Measurements from ENCODE around the gene GALNT7. TPM values are rescaled to one million over a fixed set of nuclear protein-coding genes. Genes with fewer than 3 reads are reported as not detected.

Gene GALNT7
- total RNA-seq, 1 donor from 2014 or later: 8.2 TPM

GRCh38 chr4:173265751-173266150 lies 97.1 kb downstream of the GALNT7 start:
- H3K9me3 ChIP-seq: no peaks in the 10 kb centered on the region
- DNase-seq (ENCODE audit: low spot score in 2 of 2): no peak
- peaks cover 0 to 6% of the 10 kb centered on the region in 2 donors for H3K4me1 ChIP-seq
- TF ChIP-seq CTCF (IDR thresholded peaks at IDR 0.05): no peak
- H3K4me3 ChIP-seq: no peak overlapping the region
- no peaks in the 10 kb centered on the region for H3K36me3 ChIP-seq
- H3K27me3 ChIP-seq: no peaks in the 10 kb centered on the region
- no peak overlapping the region for H3K27ac ChIP-seq
- intact Hi-C loops (cut with DNase I): no loop called here

- no peaks in the 10 kb centered on the region for H3K27me3 ChIP-seq
- H3K4me3 ChIP-seq: no peak overlapping the region
- DNase-seq (ENCODE audit: low spot score in 2 of 2): no peak
- no peak for TF ChIP-seq CTCF (IDR thresholded peaks at IDR 0.05)
- intact Hi-C loops (cut with DNase I): no loop called here
- peaks cover 0 to 6% of the 10 kb centered on the region in 2 donors for H3K4me1 ChIP-seq
- no peaks in the 10 kb centered on the region for H3K9me3 ChIP-seq
- no peak overlapping the region for H3K27ac ChIP-seq
- H3K36me3 ChIP-seq: no peaks in the 10 kb centered on the region
Measured at GRCh38 chr4:173267711-173268110, 99.1 kb downstream of the GALNT7 start.

- H3K36me3 ChIP-seq: no peaks in the 10 kb centered on the region
- DNase-seq (ENCODE audit: low spot score in 2 of 2): no peak
- no peaks in the 10 kb centered on the region for H3K9me3 ChIP-seq
- no peak overlapping the region for H3K4me3 ChIP-seq
- no peaks in the 10 kb centered on the region for H3K27me3 ChIP-seq
- H3K27ac ChIP-seq: no peak overlapping the region
- peaks cover 0 to 5% of the 10 kb centered on the region in 2 donors for H3K4me1 ChIP-seq
- no peak for TF ChIP-seq CTCF (IDR thresholded peaks at IDR 0.05)
- intact Hi-C loops (cut with DNase I): no loop called here
Measured at GRCh38 chr4:173269280-173269679, 100.7 kb downstream of the GALNT7 start.

- no peak for DNase-seq (ENCODE audit: low spot score in 2 of 2)
- TF ChIP-seq CTCF (IDR thresholded peaks at IDR 0.05): no peak
- no peak overlapping the region for H3K27ac ChIP-seq
- no peaks in the 10 kb centered on the region for H3K4me1 ChIP-seq
- H3K36me3 ChIP-seq: no peaks in the 10 kb centered on the region
- H3K4me3 ChIP-seq: no peak overlapping the region
- H3K9me3 ChIP-seq: no peaks in the 10 kb centered on the region
- no peaks in the 10 kb centered on the region for H3K27me3 ChIP-seq
- intact Hi-C loops (cut with DNase I): no loop called here
Measured at GRCh38 chr4:173270312-173271027, 101.9 kb downstream of the GALNT7 start.

- no peak for DNase-seq (ENCODE audit: low spot score in 2 of 2)
- Histone ChIP-seq H3K4me1 (no peaks in the 10 kb centered on the region), H3K9me3 (no peaks in the 10 kb centered on the region), H3K27ac (no peak overlapping the region), H3K4me3 (no peak overlapping the region), H3K36me3 (no peaks in the 10 kb centered on the region), H3K27me3 (no peaks in the 10 kb centered on the region)
- TF ChIP-seq CTCF (IDR thresholded peaks at IDR 0.05): no peak
- intact Hi-C loops (cut with DNase I): no loop called here
Measured at GRCh38 chr4:173272314-173272713, 103.7 kb downstream of the GALNT7 start.

GRCh38 chr4:173272996-173273395 lies 104.4 kb downstream of the GALNT7 start:
- Histone ChIP-seq H3K36me3 (no peaks in the 10 kb centered on the region), H3K27me3 (no peaks in the 10 kb centered on the region), H3K4me1 (no peaks in the 10 kb centered on the region), H3K4me3 (no peak overlapping the region), H3K9me3 (no peaks in the 10 kb centered on the region), H3K27ac (no peak overlapping the region)
- intact Hi-C loops (cut with DNase I): no loop called here
- DNase-seq (ENCODE audit: low spot score in 2 of 2): no peak
- no peak for TF ChIP-seq CTCF (IDR thresholded peaks at IDR 0.05)
